HFFc6 (cell line): ENCODE results near the gene STOX2. TPM values are rescaled to one million over a fixed set of nuclear protein-coding genes. Genes with fewer than 3 reads are reported as not detected.

Experiments used
- DNase-seq: peaks from one replicate; pipeline ENCODE4 v3.0.0-alpha.2; 2018
- H3K27ac Mint-ChIP-seq: 2 replicates; pipeline ENCODE4 v1.8.0; 2020; ENCODE audit warnings: mild to moderate bottlenecking, mixed read lengths
- H3K27me3 Mint-ChIP-seq: 2 replicates; pipeline ENCODE4 v1.8.0; 2021; ENCODE audit warnings: mild to moderate bottlenecking, moderate library complexity, mixed read lengths; ENCODE audit not compliant: insufficient read depth
- H3K36me3 Mint-ChIP-seq: 2 replicates; pipeline ENCODE4 v1.8.0; 2021; ENCODE audit warnings: low read depth, mixed read lengths
- H3K4me1 Mint-ChIP-seq: 2 replicates; pipeline ENCODE4 v1.8.0; 2020; ENCODE audit warnings: low read depth, mixed read lengths
- H3K4me3 Mint-ChIP-seq: 2 replicates; pipeline ENCODE4 v1.8.0; 2020; ENCODE audit warnings: mild to moderate bottlenecking, moderate library complexity, mixed read lengths
- H3K9me3 Mint-ChIP-seq: 2 replicates; pipeline ENCODE4 v1.8.0; 2020; ENCODE audit warnings: mild to moderate bottlenecking, mixed read lengths
- CTCF ChIP-seq: fragments of 200-600 bp; sonication (generic); IDR thresholded peaks from 2 replicates; pipeline ENCODE4 v1.5.0; 2021; ENCODE audit warnings: antibody characterized with exemption, mild to moderate bottlenecking
- total RNA-seq, 6 experiments: library from RNA; stranded (reverse); fragmentation: NEBNext Ultra II Directional; extraction: Animal tissue kit (Norgen Biotek cat#: 25700); gene quantifications; 2 replicates in 1 of 6; 3 replicates in 5 of 6; pipeline ENCODE4 v1.2.3, GENCODE V29; 2021

The STOX2 gene
- total RNA-seq, 6 experiments from 2014 or later: 0.07 to 0.17 TPM; not detected in 4

DNA sequence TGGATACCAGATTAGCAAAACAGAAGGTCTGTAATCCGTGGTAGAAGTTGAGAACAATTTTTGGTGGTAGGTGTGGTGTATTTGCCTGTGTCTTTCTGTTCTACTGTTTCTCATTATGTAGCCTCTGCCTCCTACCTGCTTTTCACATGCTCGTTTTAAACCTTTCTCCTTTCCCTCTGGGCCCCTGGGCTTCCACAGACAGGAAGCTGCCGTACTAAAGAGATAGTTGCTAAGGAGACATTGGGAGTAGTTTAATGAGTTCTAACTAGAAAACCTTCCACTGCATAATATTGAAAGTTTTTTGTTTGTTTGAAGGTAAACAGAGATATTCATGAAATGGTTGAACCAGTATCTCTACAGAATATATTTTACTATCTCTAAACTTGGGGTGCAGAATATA is 107.8 kb downstream of the STOX2 start:
- Mint-ChIP-seq H3K4me3 (no peak overlapping the region), H3K27ac (no peak overlapping the region), H3K4me1 (no peaks in the 10 kb centered on the region), H3K36me3 (0 out of 2 replicates have a peak, but pooled peaks cover 2% of the 10 kb centered on the region), H3K27me3 (no peaks in the 10 kb centered on the region), H3K9me3 (peaks cover 36% of the 10 kb centered on the region)
- no peak for TF ChIP-seq CTCF
- no peak for DNase-seq

DNA sequence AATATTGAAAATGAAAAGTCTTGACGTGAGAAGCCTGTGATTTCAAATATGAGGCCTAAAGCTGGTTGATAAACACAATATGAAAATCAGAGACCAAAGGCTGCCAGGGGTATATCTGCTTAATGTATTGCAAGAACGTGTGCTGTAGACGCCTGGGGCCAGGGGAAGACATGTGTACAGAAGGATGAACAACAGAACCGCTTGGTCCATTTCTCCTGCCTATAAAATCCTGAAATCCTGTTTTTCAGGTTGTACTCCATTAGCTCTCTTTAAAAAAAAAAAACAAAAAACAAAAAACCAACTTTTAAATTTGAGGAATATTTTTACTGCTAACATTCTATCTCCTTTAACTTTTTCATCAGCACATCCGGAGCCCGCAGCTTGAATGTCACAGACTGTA is 109.2 kb downstream of the STOX2 start:
- Mint-ChIP-seq H3K4me3 (no peak overlapping the region), H3K4me1 (no peaks in the 10 kb centered on the region), H3K36me3 (no peaks in the 10 kb centered on the region), H3K27ac (no peak overlapping the region), H3K9me3 (peaks cover 26% of the 10 kb centered on the region; the same call in 1 of the 2 replicates), H3K27me3 (no peaks in the 10 kb centered on the region)
- TF ChIP-seq CTCF: no peak
- no peak for DNase-seq

GRCh38 chr4:184016759-184017668 is 111.9 kb downstream of the STOX2 start:
- no peak for TF ChIP-seq CTCF
- DNase-seq: no peak
- no peak overlapping the region for H3K27ac Mint-ChIP-seq
- H3K9me3 Mint-ChIP-seq: peaks cover 4% of the 10 kb centered on the region; the same call in 1 of the 2 replicates
- H3K27me3 Mint-ChIP-seq: no peaks in the 10 kb centered on the region
- H3K36me3 Mint-ChIP-seq: no peaks in the 10 kb centered on the region
- no peak overlapping the region for H3K4me3 Mint-ChIP-seq
- no peaks in the 10 kb centered on the region for H3K4me1 Mint-ChIP-seq

- Mint-ChIP-seq H3K27me3 (no peaks in the 10 kb centered on the region), H3K36me3 (no peaks in the 10 kb centered on the region), H3K4me3 (no peak overlapping the region), H3K27ac (no peak overlapping the region), H3K9me3 (peaks cover 3% of the 10 kb centered on the region; the same call in 1 of the 2 replicates), H3K4me1 (no peaks in the 10 kb centered on the region)
- no peak for TF ChIP-seq CTCF
- DNase-seq: no peak
Observed at GRCh38 chr4:184019076-184019475, 114.0 kb downstream of the STOX2 start.

DNA sequence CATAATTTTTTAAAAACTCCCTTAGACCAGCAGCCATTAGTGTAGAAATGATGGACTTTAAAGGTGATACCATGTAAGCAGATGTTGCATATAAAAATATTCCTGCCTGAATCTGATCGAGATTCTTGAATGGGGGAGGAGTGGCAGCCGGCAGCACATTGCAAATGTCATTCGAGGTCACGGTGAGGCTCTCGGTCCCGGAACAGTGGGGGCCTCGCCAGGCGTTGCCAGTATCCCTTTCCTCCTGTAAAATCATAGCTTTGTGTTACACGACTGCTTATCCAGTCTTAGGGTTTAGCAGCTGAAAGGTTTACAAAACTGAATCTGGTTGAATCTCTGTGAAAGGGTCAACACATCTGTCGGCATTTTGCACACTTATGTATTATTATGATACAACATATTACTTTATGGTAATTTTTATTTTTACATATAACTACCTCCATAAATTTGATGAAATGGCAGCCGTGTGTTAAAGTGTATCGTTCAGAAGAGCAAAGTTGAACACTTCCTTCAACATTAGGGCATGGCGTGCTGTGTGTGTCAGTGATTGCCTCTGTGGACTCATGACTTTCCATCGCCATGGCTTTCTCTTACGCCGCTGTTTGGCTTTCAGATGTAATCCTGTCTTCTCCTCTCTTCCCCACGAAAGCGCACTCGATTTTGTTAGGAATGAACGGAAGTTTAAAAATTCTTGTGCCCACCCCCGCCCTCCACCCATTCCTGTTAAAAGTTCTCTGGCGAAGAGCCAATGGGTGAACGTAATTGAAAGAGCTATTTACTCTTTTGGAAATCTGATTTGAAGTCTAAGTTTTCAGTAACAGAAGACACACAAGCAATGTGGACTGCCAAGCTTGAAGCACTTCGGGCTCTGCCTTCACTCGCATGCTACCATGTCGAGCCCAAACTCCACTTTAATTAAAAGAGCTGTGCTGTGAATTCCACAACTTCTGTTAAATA is 114.8 kb downstream of the STOX2 start:
- H3K4me1 Mint-ChIP-seq: no peaks in the 10 kb centered on the region
- no peak for DNase-seq
- peaks cover 3% of the 10 kb centered on the region; the same call in 1 of the 2 replicates for H3K9me3 Mint-ChIP-seq
- H3K27ac Mint-ChIP-seq: no peak overlapping the region
- no peaks in the 10 kb centered on the region for H3K27me3 Mint-ChIP-seq
- no peaks in the 10 kb centered on the region for H3K36me3 Mint-ChIP-seq
- H3K4me3 Mint-ChIP-seq: no peak overlapping the region
- no peak for TF ChIP-seq CTCF
